HG02885 (cell line): ENCODE measurements around the gene CTNND2.

Experiments used
- ATAC-seq: cut with Tn5 transposase; IDR thresholded peaks from one replicate; pipeline ENCODE4 v1.9.1; 2021; ENCODE audit warnings: mild to moderate bottlenecking; ENCODE audit not compliant: unreplicated experiment, poor library complexity

The CTNND2 gene

DNA sequence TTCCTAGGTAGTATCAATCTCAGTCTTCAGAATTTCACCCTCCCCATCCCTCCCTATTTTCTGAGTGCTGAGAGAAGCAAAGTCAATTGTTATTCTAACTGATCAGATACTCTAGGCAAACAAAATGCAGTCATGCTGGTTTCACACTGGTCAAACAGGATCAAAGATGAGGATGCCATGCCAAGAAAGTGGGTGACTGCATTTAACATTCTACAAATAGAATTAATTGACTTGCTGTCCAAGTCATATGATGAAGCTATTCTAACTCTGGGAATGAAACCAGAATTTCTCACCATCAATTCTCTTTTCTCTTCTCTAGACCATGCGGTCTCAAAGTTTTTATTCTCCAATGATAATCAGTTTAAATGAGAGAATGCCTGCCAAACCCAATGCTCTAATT lies 112.5 kb downstream of the CTNND2 start:
- ATAC-seq = no peak

DNA sequence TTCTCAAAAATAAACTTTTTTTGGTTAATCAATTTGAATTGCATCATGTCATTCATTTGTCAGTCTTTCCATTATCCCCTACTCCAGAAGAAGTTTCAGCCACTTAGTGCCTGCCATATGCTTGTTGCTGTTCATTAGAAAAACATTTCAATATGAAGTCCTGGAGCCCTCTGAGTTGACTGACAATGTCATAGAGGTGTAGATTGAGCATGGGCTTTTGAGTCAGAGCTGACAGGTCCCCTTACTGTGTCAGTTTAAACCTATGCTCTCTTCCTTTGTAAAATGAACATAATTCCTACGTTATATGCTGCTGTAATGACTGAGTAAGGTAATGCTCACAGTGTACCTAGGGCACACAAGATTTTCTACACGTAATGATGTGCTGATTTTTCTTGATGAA lies 114.0 kb downstream of the CTNND2 start:
- ATAC-seq = no peak

DNA sequence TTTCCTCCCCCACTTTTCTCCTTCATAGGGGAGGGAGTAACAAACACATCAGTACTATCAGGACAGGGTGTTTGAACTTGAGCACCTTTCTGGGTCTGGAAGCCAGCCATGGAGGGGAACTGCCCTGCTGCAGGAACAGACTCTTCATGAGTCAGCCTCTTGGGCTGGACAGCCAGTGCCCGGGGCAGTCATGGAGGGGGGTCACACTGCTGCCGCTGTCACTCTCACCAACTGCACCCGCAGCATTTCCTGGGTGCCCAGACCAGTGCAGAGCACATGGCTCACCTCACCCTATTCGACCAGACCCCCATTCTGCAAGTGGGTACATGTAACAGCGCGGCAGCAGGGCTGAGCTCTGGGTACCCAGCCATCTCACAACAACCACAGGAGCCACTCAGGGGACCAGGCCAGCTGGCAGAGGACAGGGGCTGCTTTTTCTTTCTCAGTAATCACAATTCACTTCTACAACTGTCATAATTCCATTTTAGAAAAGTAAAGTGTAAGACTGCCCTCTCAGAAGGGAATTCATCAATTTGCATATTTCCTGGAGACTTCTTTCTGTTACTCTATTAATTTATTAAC lies 118.4 kb downstream of the CTNND2 start:
- no peak for ATAC-seq

DNA sequence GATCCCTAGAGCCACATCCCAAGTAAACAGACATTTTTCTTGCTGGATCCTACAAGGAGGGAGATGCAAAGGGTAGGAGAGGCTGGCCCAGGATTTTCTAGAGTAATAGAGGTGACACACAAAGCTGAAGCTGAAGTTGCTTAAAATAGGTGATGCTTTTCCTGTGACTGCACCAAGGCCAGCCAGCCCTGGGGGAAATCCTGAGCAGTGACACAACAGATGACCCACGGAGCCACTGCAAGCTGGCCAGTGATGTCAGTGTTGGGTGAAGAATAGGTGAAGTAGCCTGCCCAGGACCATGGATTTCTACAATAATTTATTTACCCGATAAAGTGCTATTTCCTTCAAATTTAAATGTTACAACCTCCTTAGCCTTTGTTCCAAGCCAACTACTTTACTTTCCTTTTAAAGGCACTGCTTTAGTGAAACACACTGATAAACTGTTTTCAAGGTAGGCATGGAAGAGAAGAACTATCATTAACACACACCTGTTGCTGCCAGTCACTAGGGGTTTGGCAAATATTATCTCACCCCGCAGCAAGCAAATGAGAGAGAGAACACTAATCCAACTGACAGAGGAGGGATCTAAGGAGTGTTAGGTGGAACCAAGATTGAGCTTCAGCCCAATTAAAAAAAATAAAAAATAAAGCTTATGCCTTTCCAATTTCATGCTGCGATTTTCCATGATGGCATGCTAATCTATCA lies 123.5 kb downstream of the CTNND2 start:
- no peak for ATAC-seq

GRCh38 chr5:11777096-11777495 lies 127.2 kb downstream of the CTNND2 start:
- no peak for ATAC-seq

DNA sequence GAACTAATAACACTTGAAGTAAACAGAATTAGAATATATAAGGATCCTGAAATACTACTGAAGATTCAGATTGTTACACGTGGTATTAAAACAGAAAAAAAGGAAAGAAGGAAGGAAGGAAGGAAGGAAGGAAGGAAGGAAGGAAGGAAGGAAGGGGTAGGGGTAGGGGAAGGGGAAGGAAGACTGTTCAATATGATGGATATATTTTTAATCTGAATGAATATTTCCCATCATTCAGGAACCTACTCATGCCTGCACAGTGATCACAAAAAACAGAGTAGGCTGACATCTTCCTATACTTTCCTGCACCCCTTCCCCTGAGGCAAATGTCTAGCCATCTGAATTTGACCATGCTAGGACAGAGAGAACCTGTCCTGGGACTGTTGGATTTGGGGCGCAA lies 133.9 kb downstream of the CTNND2 start:
- ATAC-seq = no peak

- ATAC-seq = no peak
Measured at GRCh38 chr5:11760934-11761603, 143.2 kb downstream of the CTNND2 start.

DNA sequence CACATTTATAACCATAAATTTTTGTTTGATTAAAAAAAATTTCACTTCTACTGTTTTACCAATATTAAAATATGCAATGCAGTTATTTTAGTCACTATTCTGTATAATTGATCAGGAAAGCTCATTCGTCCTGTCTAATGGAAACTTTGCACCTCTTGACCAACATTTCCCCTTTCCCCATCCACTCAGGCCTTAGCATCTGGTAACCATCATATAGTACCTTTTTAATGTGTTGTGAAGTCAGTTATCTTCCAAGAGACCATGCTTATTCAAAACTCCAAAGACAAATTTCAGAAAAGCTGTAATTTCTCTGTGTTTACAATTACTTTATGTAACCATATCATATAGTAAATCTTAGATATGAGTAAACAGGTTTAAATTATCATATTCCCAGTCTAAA lies 145.9 kb downstream of the CTNND2 start:
- ATAC-seq = no peak

DNA sequence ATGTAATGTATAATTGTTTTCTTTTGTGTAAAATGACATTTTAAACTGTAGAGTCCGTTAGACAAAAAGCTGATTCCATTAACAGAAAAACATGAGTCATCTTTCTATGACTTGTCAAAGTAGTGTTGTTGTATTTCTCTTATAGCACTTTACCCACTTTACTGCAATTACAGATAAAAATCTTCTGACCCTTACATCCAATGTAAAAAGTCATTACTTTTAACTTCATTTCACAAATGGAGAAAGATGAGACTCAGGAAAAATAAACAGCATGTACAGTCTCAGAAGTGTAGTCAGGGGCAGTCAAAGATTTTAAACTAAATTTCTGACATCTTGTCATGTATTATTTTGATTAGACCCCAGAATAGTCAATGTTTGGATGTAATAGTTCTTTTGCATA lies 146.6 kb downstream of the CTNND2 start:
- no peak for ATAC-seq

- no peak for ATAC-seq
Measured at GRCh38 chr5:11737010-11737409, 167.2 kb downstream of the CTNND2 start.

DNA sequence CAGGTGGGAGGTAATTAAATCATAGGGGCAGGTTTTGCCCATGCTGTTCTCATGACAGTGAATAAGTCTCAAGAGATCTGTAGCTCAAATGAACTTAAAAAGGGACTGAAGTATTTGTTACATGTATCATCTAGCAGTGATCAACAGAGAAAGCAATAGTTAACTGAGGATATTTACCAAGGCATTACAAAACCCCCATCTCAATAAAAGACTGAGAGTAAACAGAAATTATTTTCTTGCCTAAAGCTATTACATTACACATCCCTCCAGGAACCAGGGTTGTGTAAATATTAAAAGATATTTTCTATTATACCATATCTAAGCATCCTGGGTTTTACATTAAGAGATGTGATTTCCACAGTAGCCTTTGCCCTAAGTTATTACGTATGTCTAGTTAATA lies 169.9 kb downstream of the CTNND2 start:
- no peak for ATAC-seq

DNA sequence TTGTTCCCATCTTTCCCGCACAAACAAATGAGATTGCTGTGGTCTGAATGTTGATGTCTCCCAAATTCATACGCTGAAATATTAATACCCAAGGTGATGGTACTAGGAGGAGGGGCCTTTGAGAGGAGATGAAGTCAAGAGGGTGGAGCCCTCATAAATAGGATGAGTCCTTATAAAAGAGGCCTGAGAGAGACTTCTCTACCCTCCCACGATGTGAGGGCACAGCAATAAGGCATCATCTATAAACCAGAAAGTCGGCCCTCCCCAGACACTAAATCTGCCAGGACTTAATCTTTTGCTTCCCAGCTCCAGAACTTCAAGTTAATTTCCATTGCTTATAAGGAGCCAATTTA lies 170.4 kb downstream of the CTNND2 start:
- ATAC-seq = no peak

GRCh38 chr5:11733185-11733839 lies 170.9 kb downstream of the CTNND2 start:
- no peak for ATAC-seq

GRCh38 chr5:11724940-11725339 lies 179.3 kb downstream of the CTNND2 start:
- no peak for ATAC-seq

- peak; percentile 59 for ATAC-seq
Measured at GRCh38 chr5:11719888-11720481, 184.3 kb downstream of the CTNND2 start.

- ATAC-seq = no peak
Measured at GRCh38 chr5:11715461-11716196, 188.6 kb downstream of the CTNND2 start.

DNA sequence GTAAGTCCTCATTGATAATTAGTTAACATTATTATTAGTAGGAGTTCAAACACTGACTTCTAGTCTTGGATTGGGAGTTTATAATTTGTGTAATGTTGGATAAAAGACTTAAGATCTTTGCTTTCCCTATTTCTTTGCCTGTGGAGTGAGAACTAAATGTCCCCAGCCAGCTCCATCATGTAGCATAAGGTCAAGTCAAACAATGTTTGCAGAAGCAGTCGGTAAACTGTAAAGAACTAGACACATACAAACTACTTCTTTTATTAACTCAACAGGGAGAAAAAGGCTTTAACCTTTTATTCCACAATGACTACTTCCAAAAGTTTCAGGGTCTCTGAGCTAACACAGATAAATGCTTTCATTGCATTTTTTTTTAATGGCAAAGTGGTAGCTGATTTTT lies 192.3 kb downstream of the CTNND2 start:
- no peak for ATAC-seq

GRCh38 chr5:11709021-11709420 lies 195.2 kb downstream of the CTNND2 start:
- no peak for ATAC-seq

- ATAC-seq = no peak
Measured at GRCh38 chr5:11704916-11705315, 199.3 kb downstream of the CTNND2 start.

DNA sequence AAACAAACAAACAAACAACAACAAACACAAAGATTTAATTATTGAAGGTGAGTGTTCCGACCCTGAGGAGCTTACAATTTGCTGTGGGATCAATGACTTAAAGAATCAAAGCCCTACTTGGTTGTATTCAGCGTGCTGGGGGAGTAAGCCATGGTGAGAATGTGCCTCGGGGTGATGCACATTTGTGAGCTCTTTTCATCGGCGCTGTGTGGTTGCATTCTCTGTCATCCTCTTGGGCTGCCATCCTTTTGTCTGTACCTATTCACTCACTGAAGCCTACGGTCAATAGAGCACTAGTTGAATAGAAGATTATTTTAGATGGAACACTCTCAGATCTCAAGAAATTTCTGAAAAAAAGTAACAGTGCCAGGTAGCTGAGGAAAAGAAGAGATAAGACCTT lies 203.9 kb downstream of the CTNND2 start:
- ATAC-seq = no peak
